ENCODE results near the gene AMY1C. TPM values are rescaled to one million over a fixed set of nuclear protein-coding genes. Genes with fewer than 3 reads are reported as not detected.
"Not testable (repeated sequence)": the region's sequence is repeated elsewhere in the genome, so short reads cannot be mapped to it uniquely, and the experiment has no call there.

AMY1C gene
- total RNA-seq, 1 experiment from 2014 or later, result not detected

GRCh38 chr1:103735334-103735733 lies 14.4 kb upstream of the AMY1C start:
- H3K4me3 ChIP-seq (ENCODE audit: low read depth, low read length); POLR2A ChIA-PET; intact Hi-C loops (cut with micrococcal nuclease; ENCODE audit: unreplicated experiment); DNase-seq; H3K27ac Mint-ChIP-seq (ENCODE audit: unreplicated experiment); H3K36me3 ChIP-seq (ENCODE audit: control insufficient read depth, insufficient read depth, low read length); BruUV-seq (replicated peaks); H3K4me1 Mint-ChIP-seq (ENCODE audit: low read depth, unreplicated experiment); CTCF ChIA-PET; H3K9me3 Mint-ChIP-seq (ENCODE audit: unreplicated experiment); H3K4me3 Mint-ChIP-seq (ENCODE audit: unreplicated experiment); H3K9me3 ChIP-seq; H3K36me3 Mint-ChIP-seq (ENCODE audit: insufficient read depth, unreplicated experiment); H3K4me1 ChIP-seq; H3K27me3 Mint-ChIP-seq (ENCODE audit: insufficient read depth, unreplicated experiment); H3K27me3 ChIP-seq (replicated peaks; ENCODE audit: control insufficient read depth, insufficient read depth, low read length): not testable (repeated sequence)

- DNase-seq; H3K9me3 ChIP-seq; H3K27ac Mint-ChIP-seq (ENCODE audit: unreplicated experiment); H3K27me3 Mint-ChIP-seq (ENCODE audit: insufficient read depth, unreplicated experiment); H3K36me3 Mint-ChIP-seq (ENCODE audit: insufficient read depth, unreplicated experiment); BruUV-seq (replicated peaks); CTCF ChIA-PET; H3K4me1 ChIP-seq; H3K36me3 ChIP-seq (ENCODE audit: control insufficient read depth, insufficient read depth, low read length); H3K4me3 ChIP-seq (ENCODE audit: low read depth, low read length); H3K4me1 Mint-ChIP-seq (ENCODE audit: low read depth, unreplicated experiment); H3K27me3 ChIP-seq (replicated peaks; ENCODE audit: control insufficient read depth, insufficient read depth, low read length); intact Hi-C loops (cut with micrococcal nuclease; ENCODE audit: unreplicated experiment); POLR2A ChIA-PET; H3K9me3 Mint-ChIP-seq (ENCODE audit: unreplicated experiment); H3K4me3 Mint-ChIP-seq (ENCODE audit: unreplicated experiment): not testable (repeated sequence)
Observed at GRCh38 chr1:103738031-103738430, 11.7 kb upstream of the AMY1C start.

GRCh38 chr1:103744449-103744848 lies 5.2 kb upstream of the AMY1C start:
- H3K4me1 Mint-ChIP-seq (ENCODE audit: low read depth, unreplicated experiment); intact Hi-C loops (cut with micrococcal nuclease; ENCODE audit: unreplicated experiment); H3K9me3 Mint-ChIP-seq (ENCODE audit: unreplicated experiment); H3K9me3 ChIP-seq; H3K36me3 Mint-ChIP-seq (ENCODE audit: insufficient read depth, unreplicated experiment); H3K4me1 ChIP-seq; H3K4me3 Mint-ChIP-seq (ENCODE audit: unreplicated experiment); DNase-seq; H3K27me3 ChIP-seq (replicated peaks; ENCODE audit: control insufficient read depth, insufficient read depth, low read length); H3K27me3 Mint-ChIP-seq (ENCODE audit: insufficient read depth, unreplicated experiment); H3K36me3 ChIP-seq (ENCODE audit: control insufficient read depth, insufficient read depth, low read length); H3K27ac Mint-ChIP-seq (ENCODE audit: unreplicated experiment); BruUV-seq (replicated peaks); CTCF ChIA-PET; H3K4me3 ChIP-seq (ENCODE audit: low read depth, low read length); POLR2A ChIA-PET: not testable (repeated sequence)

- intact Hi-C loops (cut with micrococcal nuclease; ENCODE audit: unreplicated experiment); H3K36me3 ChIP-seq (ENCODE audit: control insufficient read depth, insufficient read depth, low read length); H3K27me3 ChIP-seq (replicated peaks; ENCODE audit: control insufficient read depth, insufficient read depth, low read length); BruUV-seq (replicated peaks); H3K9me3 Mint-ChIP-seq (ENCODE audit: unreplicated experiment); H3K27ac Mint-ChIP-seq (ENCODE audit: unreplicated experiment); CTCF ChIA-PET; H3K27me3 Mint-ChIP-seq (ENCODE audit: insufficient read depth, unreplicated experiment); H3K4me3 ChIP-seq (ENCODE audit: low read depth, low read length); H3K4me3 Mint-ChIP-seq (ENCODE audit: unreplicated experiment); DNase-seq; H3K36me3 Mint-ChIP-seq (ENCODE audit: insufficient read depth, unreplicated experiment); H3K4me1 ChIP-seq; POLR2A ChIA-PET; H3K9me3 ChIP-seq; H3K4me1 Mint-ChIP-seq (ENCODE audit: low read depth, unreplicated experiment): not testable (repeated sequence)
Observed at GRCh38 chr1:103745040-103745439, 4.7 kb upstream of the AMY1C start.

GRCh38 chr1:103748273-103748672 lies 1.4 kb upstream of the AMY1C start:
- H3K27me3 ChIP-seq (replicated peaks; ENCODE audit: control insufficient read depth, insufficient read depth, low read length); BruUV-seq (replicated peaks); H3K4me3 Mint-ChIP-seq (ENCODE audit: unreplicated experiment); intact Hi-C loops (cut with micrococcal nuclease; ENCODE audit: unreplicated experiment); H3K36me3 Mint-ChIP-seq (ENCODE audit: insufficient read depth, unreplicated experiment); H3K9me3 ChIP-seq; H3K27ac Mint-ChIP-seq (ENCODE audit: unreplicated experiment); H3K4me1 Mint-ChIP-seq (ENCODE audit: low read depth, unreplicated experiment); H3K9me3 Mint-ChIP-seq (ENCODE audit: unreplicated experiment); DNase-seq; CTCF ChIA-PET; H3K4me3 ChIP-seq (ENCODE audit: low read depth, low read length); H3K27me3 Mint-ChIP-seq (ENCODE audit: insufficient read depth, unreplicated experiment); H3K36me3 ChIP-seq (ENCODE audit: control insufficient read depth, insufficient read depth, low read length); H3K4me1 ChIP-seq; POLR2A ChIA-PET: not testable (repeated sequence)

Data from Caco-2 (cell line).